Adrenal gland (tissue), 5 donors: ENCODE data around the gene CTSW.

Experiments
- CTCF ChIP-seq, 6 experiments: fragments of 450-650 bp in 4 of 6; fragments of 200-600 bp in 2 of 6; sonication (generic) in 1 of 6; IDR thresholded peaks; 1 replicate in 5 of 6; 2 replicates in 1 of 6; pipeline versions ENCODE4 v1.5.1 to v1.8.0; 2016 to 2021; ENCODE audit warnings: antibody characterized with exemption in 6 of 6, mild to moderate bottlenecking in 2 of 6, moderate library complexity in 1 of 6
- POLR2A ChIP-seq, 2 donors: fragments of 450-650 bp; IDR thresholded peaks; one replicate each; pipeline ENCODE4 v1.6.1; 2017; ENCODE audit warnings: antibody characterized with exemption in 2 of 2, mild to moderate bottlenecking in 2 of 2, moderate library complexity in 1 of 2
- donor health status: DM: no; HTN: no; CAD: no.

- no peak for TF ChIP-seq CTCF (IDR thresholded peaks at IDR 0.05)
- no peak for TF ChIP-seq POLR2A (IDR thresholded peaks at IDR 0.05)
These were observed 23.4 kb downstream of the CTSW start for GRCh38 chr11:65903068-65903481.
